GM18870 (cell line): ENCODE data around the gene ZNF793.

Source experiments
- ATAC-seq: cut with Tn5 transposase; IDR thresholded peaks from one replicate; pipeline ENCODE4 v1.9.1; 2021; ENCODE audit warnings: moderate library complexity; ENCODE audit not compliant: unreplicated experiment

The ZNF793 gene

DNA sequence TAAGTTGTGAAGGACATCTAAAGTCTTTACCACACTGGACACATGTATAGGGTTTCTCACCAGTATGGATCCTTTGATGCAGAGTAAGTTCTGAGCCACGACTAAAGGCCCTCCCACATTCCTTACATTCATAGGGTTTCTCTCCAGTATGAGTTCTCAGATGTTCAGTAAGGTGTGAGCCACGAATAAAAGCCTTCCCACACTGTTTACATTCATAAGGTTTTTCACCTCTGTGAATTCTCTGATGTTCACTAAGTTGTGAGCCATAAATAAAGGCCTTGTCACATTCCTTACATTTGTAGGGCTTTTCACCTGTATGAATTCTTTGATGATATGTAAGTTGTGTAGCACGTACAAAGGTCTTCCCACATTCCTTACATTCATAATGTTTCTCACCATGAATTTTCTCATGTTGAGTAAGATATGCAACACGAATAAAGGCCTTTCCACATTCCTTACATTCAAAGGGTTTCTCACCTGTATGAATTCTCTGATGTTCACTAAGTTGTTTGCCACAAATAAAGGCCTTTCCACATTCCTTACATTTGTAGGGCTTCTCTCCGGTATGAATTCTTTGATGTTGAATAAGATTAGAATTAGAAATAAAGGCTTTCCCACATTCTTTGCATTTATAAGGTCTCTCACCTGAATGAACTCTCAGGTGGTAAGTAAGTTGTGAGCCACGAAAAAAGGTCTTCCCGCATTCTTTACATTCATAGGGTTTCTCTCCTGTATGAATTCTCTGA lies 58.1 kb downstream of the ZNF793 start:
- ATAC-seq, result no peak

- no peak for ATAC-seq
Observed at GRCh38 chr19:37565370-37565669, 58.6 kb downstream of the ZNF793 start.

- no peak for ATAC-seq
Observed at GRCh38 chr19:37572203-37572602, 65.5 kb downstream of the ZNF793 start.

- no peak for ATAC-seq
Observed at GRCh38 chr19:37583340-37583739, 76.6 kb downstream of the ZNF793 start.
